GF-D8 (cell line): ENCODE results near the gene FAM216B.

Experiments
- DNase-seq: peaks from one replicate; lab custom pipeline; 2025; lab: John Stamatoyannopoulos, UW

The FAM216B gene

DNA sequence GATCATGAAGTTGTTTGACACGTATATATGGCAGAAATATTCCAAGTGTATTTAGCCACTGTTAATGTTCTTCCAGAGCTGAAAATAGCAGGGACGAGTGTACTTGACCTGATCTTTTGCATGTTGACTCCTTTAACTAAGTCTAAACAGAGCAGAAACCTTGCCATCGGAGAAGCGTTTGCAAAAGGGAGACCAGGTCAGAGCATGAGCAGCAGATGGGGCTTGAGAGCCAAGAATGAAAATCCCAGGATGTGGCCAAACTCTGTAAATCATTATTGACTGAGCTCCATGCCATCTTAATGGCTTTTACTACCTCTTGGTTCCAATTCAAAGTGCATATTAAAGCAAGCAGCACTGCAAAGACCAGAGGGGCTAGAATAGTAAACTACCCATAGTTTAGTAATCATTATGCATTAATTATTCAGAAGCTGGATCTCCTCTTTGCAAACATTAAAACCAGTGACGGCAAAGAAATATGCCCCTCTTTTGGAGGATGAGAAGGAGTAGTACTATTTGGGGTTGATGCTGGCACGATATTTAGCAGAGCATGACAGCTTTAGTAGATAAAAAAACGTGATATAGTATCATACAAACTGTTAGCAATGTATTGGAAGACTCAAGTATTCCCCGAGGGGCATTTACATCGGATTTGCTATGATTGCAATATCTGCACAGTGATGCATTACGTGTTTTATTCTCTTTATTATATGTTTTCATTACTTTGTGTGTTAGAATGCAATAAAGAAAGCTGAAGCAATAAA, 55.7 kb downstream of the FAM216B start:
- no peak for DNase-seq
